Activated CD4-positive, alpha-beta T cell treated with anti-CD3 and anti-CD28 coated beads, Interleukin-2, amount 10 ng/mL, durations not matched to agents 24 days and 14 days (primary cell): Measurements from ENCODE around the gene KCNQ2. TPM values are rescaled to one million over a fixed set of nuclear protein-coding genes. Genes with fewer than 3 reads are reported as not detected.

Experiments used
- DNase-seq: peaks from one replicate; pipeline ENCODE4 v3.0.0; 2022
- H3K27ac Mint-ChIP-seq: one replicate; pipeline ENCODE4 v1.8.0; 2022; ENCODE audit warnings: mild to moderate bottlenecking, mixed read lengths
- H3K27me3 Mint-ChIP-seq: one replicate; pipeline ENCODE4 v1.8.0; 2022; ENCODE audit warnings: mixed read lengths
- H3K36me3 Mint-ChIP-seq: one replicate; pipeline ENCODE4 v1.8.0; 2022; ENCODE audit warnings: low read depth, mild to moderate bottlenecking, mixed read lengths
- H3K4me1 Mint-ChIP-seq: one replicate; pipeline ENCODE4 v1.8.0; 2021; ENCODE audit warnings: mixed read lengths
- H3K4me3 Mint-ChIP-seq: one replicate; pipeline ENCODE4 v1.8.0; 2022; ENCODE audit warnings: mild to moderate bottlenecking, moderate library complexity, mixed read lengths
- H3K9me3 Mint-ChIP-seq: one replicate; pipeline ENCODE4 v1.8.0; 2021; ENCODE audit warnings: mixed read lengths
- intact Hi-C: fragments of 100-400 bp; cut with micrococcal nuclease; formaldehyde crosslinking; loops from one replicate; pipeline ENCODE4 v1.15.1; 2023
- total RNA-seq: library from RNA; stranded (reverse); gene quantifications from 2 replicates; pipeline ENCODE4 v1.2.3, GENCODE V29; 2022

KCNQ2 gene
- total RNA-seq, 1 donor from 2014 or later: not detected

DNA sequence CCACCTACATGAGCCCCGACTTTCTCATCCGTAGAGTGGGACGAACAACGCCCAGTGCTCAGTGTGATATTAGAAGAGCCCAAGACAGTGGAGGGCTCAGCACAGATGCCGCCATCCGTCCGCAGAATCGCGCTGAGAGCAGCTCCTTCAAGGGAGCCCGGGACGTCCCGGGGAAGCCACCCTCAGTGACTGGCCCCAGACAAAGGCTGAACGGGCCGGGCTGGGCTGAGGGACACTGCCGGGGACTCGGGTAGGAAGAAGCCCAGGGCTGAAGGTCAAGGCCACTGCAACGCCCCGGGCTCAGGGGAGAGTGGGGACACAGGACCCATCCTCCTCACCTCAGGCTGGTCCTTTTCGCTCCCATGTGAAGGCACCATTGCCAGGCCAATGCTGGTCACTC is 98.5 kb downstream of the KCNQ2 start:
- Mint-ChIP-seq H3K4me1 (no peaks in the 10 kb centered on the region), H3K27ac (no peak overlapping the region), H3K27me3 (peaks cover 6% of the 10 kb centered on the region), H3K4me3 (no peak overlapping the region), H3K9me3 (no peaks in the 10 kb centered on the region), H3K36me3 (no peaks in the 10 kb centered on the region)
- no peak for DNase-seq
- intact Hi-C loops: no loop called here

DNA sequence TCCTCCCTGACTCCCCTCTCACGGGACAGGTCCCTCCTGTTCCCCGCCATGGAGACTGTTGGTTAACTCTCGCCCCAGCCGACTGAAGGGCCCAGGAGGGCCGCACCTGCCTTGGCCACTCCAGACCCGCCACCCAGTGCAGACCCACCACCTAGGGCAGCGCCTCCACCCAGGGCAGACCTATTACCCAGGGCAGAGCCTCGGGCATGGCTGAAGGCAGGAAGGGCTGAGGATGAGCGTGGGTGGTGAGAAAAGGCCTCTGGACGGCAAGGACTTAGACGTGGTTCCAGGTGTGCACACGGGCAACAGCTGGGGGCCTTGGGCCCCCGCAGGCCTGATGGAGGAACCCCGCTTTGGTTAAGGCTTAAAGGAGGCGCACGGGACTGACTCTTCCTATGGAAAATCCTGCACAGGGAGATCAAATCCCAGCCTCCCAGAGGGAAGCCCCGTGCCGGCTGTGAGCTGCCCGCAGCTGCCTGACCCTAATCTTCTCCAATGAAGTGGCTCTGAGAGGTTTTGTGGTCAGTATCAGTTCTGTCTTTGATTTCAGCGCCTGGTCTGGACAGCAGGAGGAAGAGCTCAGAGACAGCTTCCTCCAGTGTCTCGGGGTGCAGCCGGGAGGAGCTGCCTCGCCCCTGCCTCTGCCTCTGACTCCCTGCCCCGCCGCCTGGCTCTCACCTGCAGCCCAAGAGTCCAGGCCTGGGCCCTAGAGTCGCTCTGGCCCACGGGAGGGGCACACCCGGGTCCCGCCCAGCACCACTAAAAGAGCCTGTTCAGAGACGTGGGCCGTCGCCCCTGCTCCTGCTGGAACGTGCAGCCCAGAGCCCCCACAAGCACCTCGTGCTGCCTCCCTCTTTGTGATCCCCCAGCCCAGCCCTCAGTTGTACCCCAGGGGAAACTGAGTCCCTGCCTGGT is 99.2 kb downstream of the KCNQ2 start:
- no peak overlapping the region for H3K27ac Mint-ChIP-seq
- no peaks in the 10 kb centered on the region for H3K36me3 Mint-ChIP-seq
- DNase-seq: no peak
- no peaks in the 10 kb centered on the region for H3K9me3 Mint-ChIP-seq
- H3K4me1 Mint-ChIP-seq: no peaks in the 10 kb centered on the region
- intact Hi-C loops: no loop called here
- no peak overlapping the region for H3K4me3 Mint-ChIP-seq
- peaks cover 6% of the 10 kb centered on the region for H3K27me3 Mint-ChIP-seq

- intact Hi-C loops: no loop called here
- no peak overlapping the region for H3K4me3 Mint-ChIP-seq
Measured at GRCh38 chr20:63371291-63371865, 101.1 kb downstream of the KCNQ2 start.

GRCh38 chr20:63370618-63371187 is 101.8 kb downstream of the KCNQ2 start:
- no peak overlapping the region for H3K4me3 Mint-ChIP-seq
- no peaks in the 10 kb centered on the region for H3K4me1 Mint-ChIP-seq
- H3K36me3 Mint-ChIP-seq: no peaks in the 10 kb centered on the region
- intact Hi-C loops: no loop called here
- H3K27me3 Mint-ChIP-seq: no peaks in the 10 kb centered on the region
- no peak for DNase-seq
- no peak overlapping the region for H3K27ac Mint-ChIP-seq
- no peaks in the 10 kb centered on the region for H3K9me3 Mint-ChIP-seq

More at GRCh38 chr20:63371291-63371865, 101.1 kb downstream of the KCNQ2 start:
- no peaks in the 10 kb centered on the region for H3K36me3 Mint-ChIP-seq
- DNase-seq: no peak
- H3K27me3 Mint-ChIP-seq: peaks cover 2% of the 10 kb centered on the region
- no peaks in the 10 kb centered on the region for H3K9me3 Mint-ChIP-seq
- H3K27ac Mint-ChIP-seq: no peak overlapping the region
- no peaks in the 10 kb centered on the region for H3K4me1 Mint-ChIP-seq

GRCh38 chr20:63369724-63370617 is 102.5 kb downstream of the KCNQ2 start:
- Mint-ChIP-seq H3K27ac (no peak overlapping the region), H3K4me3 (no peak overlapping the region), H3K9me3 (no peaks in the 10 kb centered on the region), H3K4me1 (no peaks in the 10 kb centered on the region), H3K27me3 (no peaks in the 10 kb centered on the region), H3K36me3 (no peaks in the 10 kb centered on the region)
- intact Hi-C loops: no loop called here
- no peak for DNase-seq

- no peaks in the 10 kb centered on the region for H3K27me3 Mint-ChIP-seq
- no peaks in the 10 kb centered on the region for H3K36me3 Mint-ChIP-seq
- H3K27ac Mint-ChIP-seq: no peak overlapping the region
- H3K4me3 Mint-ChIP-seq: no peak overlapping the region
- no peaks in the 10 kb centered on the region for H3K4me1 Mint-ChIP-seq
- DNase-seq: no peak
- no peaks in the 10 kb centered on the region for H3K9me3 Mint-ChIP-seq
- intact Hi-C loops: no loop called here
Measured at GRCh38 chr20:63369024-63369530, 103.4 kb downstream of the KCNQ2 start.

GRCh38 chr20:63368151-63368550 is 104.3 kb downstream of the KCNQ2 start:
- Mint-ChIP-seq H3K4me3 (no peak overlapping the region), H3K27ac (no peak overlapping the region), H3K27me3 (no peaks in the 10 kb centered on the region), H3K4me1 (no peaks in the 10 kb centered on the region), H3K9me3 (no peaks in the 10 kb centered on the region), H3K36me3 (no peaks in the 10 kb centered on the region)
- no peak for DNase-seq
- intact Hi-C loops: no loop called here

- DNase-seq: no peak
- intact Hi-C loops: no loop called here
- Mint-ChIP-seq H3K27me3 (peaks cover 4% of the 10 kb centered on the region), H3K4me1 (no peaks in the 10 kb centered on the region), H3K36me3 (no peaks in the 10 kb centered on the region), H3K4me3 (no peak overlapping the region), H3K9me3 (no peaks in the 10 kb centered on the region), H3K27ac (no peak overlapping the region)
Measured at GRCh38 chr20:63367446-63368055, 104.9 kb downstream of the KCNQ2 start.

GRCh38 chr20:63366390-63367365 is 105.8 kb downstream of the KCNQ2 start:
- no peak overlapping the region for H3K4me3 Mint-ChIP-seq
- no peak for DNase-seq
- H3K27me3 Mint-ChIP-seq: peaks cover 7% of the 10 kb centered on the region
- no peak overlapping the region for H3K27ac Mint-ChIP-seq
- intact Hi-C loops: no loop called here
- no peaks in the 10 kb centered on the region for H3K36me3 Mint-ChIP-seq
- H3K4me1 Mint-ChIP-seq: no peaks in the 10 kb centered on the region
- no peaks in the 10 kb centered on the region for H3K9me3 Mint-ChIP-seq

DNA sequence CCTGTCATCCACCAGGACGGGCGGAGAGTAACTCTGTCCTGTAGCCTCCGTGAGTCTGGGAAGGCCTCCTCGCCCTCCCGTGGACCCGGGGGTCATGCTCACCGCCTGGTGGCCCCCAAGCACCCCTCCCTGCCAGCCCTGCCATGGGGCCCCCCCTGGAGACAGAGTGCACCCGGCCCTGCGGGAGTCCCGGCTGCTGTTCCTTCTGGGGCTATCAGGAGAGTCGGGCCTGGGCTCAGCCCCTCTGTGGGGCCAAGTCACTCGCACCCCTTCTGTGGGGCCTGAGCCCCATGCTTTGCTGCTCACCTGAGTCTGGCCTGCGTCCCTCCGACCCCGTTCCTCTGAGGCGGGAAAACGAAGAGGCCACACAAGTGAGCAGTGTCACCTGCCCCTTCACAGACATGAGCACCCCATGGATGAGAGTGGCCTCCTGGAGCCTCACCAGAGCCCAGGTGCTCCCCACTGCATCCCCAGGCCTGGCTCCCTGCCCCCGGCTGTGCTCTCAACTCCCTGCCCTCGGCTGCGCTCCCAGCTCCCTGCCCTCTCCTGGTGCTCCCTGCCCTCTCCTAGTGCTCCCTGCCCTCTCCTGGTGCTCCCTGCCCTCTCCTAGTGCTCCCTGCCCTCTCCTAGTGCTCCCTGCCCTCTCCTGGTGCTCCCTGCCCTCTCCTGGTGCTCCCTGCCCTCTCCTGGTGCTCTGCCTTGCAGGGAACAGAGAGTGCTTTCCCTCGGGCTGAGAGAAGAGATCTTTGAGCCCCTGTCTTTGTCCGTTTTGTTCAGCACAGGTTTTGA is 106.7 kb downstream of the KCNQ2 start:
- H3K9me3 Mint-ChIP-seq: no peaks in the 10 kb centered on the region
- intact Hi-C loops: no loop called here
- no peaks in the 10 kb centered on the region for H3K4me1 Mint-ChIP-seq
- no peaks in the 10 kb centered on the region for H3K36me3 Mint-ChIP-seq
- no peak overlapping the region for H3K4me3 Mint-ChIP-seq
- no peak for DNase-seq
- peaks cover 7% of the 10 kb centered on the region for H3K27me3 Mint-ChIP-seq
- H3K27ac Mint-ChIP-seq: no peak overlapping the region

- Mint-ChIP-seq H3K9me3 (no peaks in the 10 kb centered on the region), H3K36me3 (no peaks in the 10 kb centered on the region)
- intact Hi-C loops: no loop called here
Measured at GRCh38 chr20:63364801-63365585, 107.5 kb downstream of the KCNQ2 start.

More at GRCh38 chr20:63364801-63365585, 107.5 kb downstream of the KCNQ2 start:
- Mint-ChIP-seq H3K27ac (no peak overlapping the region), H3K4me1 (no peaks in the 10 kb centered on the region), H3K27me3 (peaks cover 10% of the 10 kb centered on the region), H3K4me3 (no peak overlapping the region)
- DNase-seq: no peak
